ENCODE results near the gene ALPK1. TPM values are rescaled to one million over a fixed set of nuclear protein-coding genes. Genes with fewer than 3 reads are reported as not detected.
"Not testable (repeated sequence)": the region's sequence is repeated elsewhere in the genome, so short reads cannot be mapped to it uniquely, and the experiment has no call there.

ALPK1 gene
- total and polyA plus RNA-seq, 10 donors: 5.6 to 92.9 (median 51.0) TPM

- H3K9me3 ChIP-seq: peaks cover 0 to 25% (median 5%) of the 10 kb centered on the region in 8 donors
- DNase-seq: no peak
- no peaks in the 10 kb centered on the region for H3K4me1 ChIP-seq
- H3K36me3 ChIP-seq: peaks cover 0 to 5% (median 0%) of the 10 kb centered on the region in 6 donors
- H3K27ac ChIP-seq: no peak overlapping the region
- intact Hi-C loops (cut with DNase I; ENCODE audit: low total_unique reads): no loop called here
- H3K27me3 ChIP-seq (replicated peaks in 1 of 7): no peaks in the 10 kb centered on the region
- 69 to 80% (median 74%) methylated on average over 2 of the region's 2 CpGs for WGBS, 5 donors
- TF ChIP-seq POLR2AphosphoS5 (IDR thresholded peaks at IDR 0.05) (no peak), CTCF (IDR thresholded peaks at IDR 0.05 in 8 of 11, conservative IDR thresholded peaks at IDR 0.05 in 3 of 11) (no peak), POLR2A (IDR thresholded peaks at IDR 0.05) (no peak)
- no peak overlapping the region for H3K4me3 ChIP-seq
Observed at GRCh38 chr4:112453321-112453720, 156.2 kb downstream of the ALPK1 start.

- no peaks in the 10 kb centered on the region for H3K27me3 ChIP-seq (replicated peaks in 1 of 7)
- peaks cover 0 to 7% (median 1%) of the 10 kb centered on the region in 8 donors for H3K9me3 ChIP-seq
- no peak overlapping the region for H3K4me3 ChIP-seq
- TF ChIP-seq POLR2A (IDR thresholded peaks at IDR 0.05): no peak
- no peak for TF ChIP-seq POLR2AphosphoS5 (IDR thresholded peaks at IDR 0.05)
- TF ChIP-seq CTCF (IDR thresholded peaks at IDR 0.05 in 8 of 11, conservative IDR thresholded peaks at IDR 0.05 in 3 of 11): no peak
- no peaks in the 10 kb centered on the region for H3K4me1 ChIP-seq
- no peak overlapping the region for H3K27ac ChIP-seq
- DNase-seq: no peak
- H3K36me3 ChIP-seq: no peaks in the 10 kb centered on the region
- intact Hi-C loops (cut with DNase I; ENCODE audit: low total_unique reads): no loop called here
Observed at GRCh38 chr4:112472318-112472717, 175.1 kb downstream of the ALPK1 start.

GRCh38 chr4:112473985-112474384 lies 176.8 kb downstream of the ALPK1 start:
- peaks cover 0 to 7% (median 1%) of the 10 kb centered on the region in 8 donors for H3K9me3 ChIP-seq
- H3K36me3 ChIP-seq: no peaks in the 10 kb centered on the region
- WGBS, 5 donors: 93 to 98% (median 95%) methylated on average over 2 of the region's 2 CpGs
- no peaks in the 10 kb centered on the region for H3K27me3 ChIP-seq (replicated peaks in 1 of 7)
- TF ChIP-seq POLR2A (IDR thresholded peaks at IDR 0.05) (no peak), POLR2AphosphoS5 (IDR thresholded peaks at IDR 0.05) (no peak), CTCF (IDR thresholded peaks at IDR 0.05 in 8 of 11, conservative IDR thresholded peaks at IDR 0.05 in 3 of 11) (no peak)
- DNase-seq: no peak
- H3K4me3 ChIP-seq: no peak overlapping the region
- H3K4me1 ChIP-seq: no peaks in the 10 kb centered on the region
- intact Hi-C loops (cut with DNase I; ENCODE audit: low total_unique reads): no loop called here
- H3K27ac ChIP-seq: no peak overlapping the region

GRCh38 chr4:112485930-112486329 lies 188.8 kb downstream of the ALPK1 start:
- H3K27ac ChIP-seq: no peak overlapping the region
- H3K9me3 ChIP-seq: peaks cover 0 to 39% (median 32%) of the 10 kb centered on the region in 8 donors
- TF ChIP-seq POLR2A (IDR thresholded peaks at IDR 0.05) (no peak), CTCF (IDR thresholded peaks at IDR 0.05 in 8 of 11, conservative IDR thresholded peaks at IDR 0.05 in 3 of 11) (no peak), POLR2AphosphoS5 (IDR thresholded peaks at IDR 0.05) (no peak)
- no peaks in the 10 kb centered on the region for H3K4me1 ChIP-seq
- intact Hi-C loops (cut with DNase I; ENCODE audit: low total_unique reads): no loop called here
- DNase-seq: no peak
- H3K4me3 ChIP-seq: no peak overlapping the region
- no peaks in the 10 kb centered on the region for H3K36me3 ChIP-seq
- WGBS, 5 donors: 79 to 85% (median 79%) methylated on average over 5 of the region's 5 CpGs
- peaks cover 0 to 29% (median 4%) of the 10 kb centered on the region in 7 donors for H3K27me3 ChIP-seq (replicated peaks in 1 of 7)

GRCh38 chr4:112490808-112491207 lies 193.6 kb downstream of the ALPK1 start:
- WGBS, 5 donors: 79 to 86% (median 86%) methylated on average over 3 of the region's 3 CpGs
- H3K4me3 ChIP-seq; DNase-seq; H3K27ac ChIP-seq; H3K4me1 ChIP-seq; H3K36me3 ChIP-seq; intact Hi-C loops (cut with DNase I; ENCODE audit: low total_unique reads): not testable (repeated sequence)
- Histone ChIP-seq H3K27me3 (replicated peaks in 1 of 7) (peaks cover 0 to 21% (median 0%) of the 10 kb centered on the region in 7 donors), H3K9me3 (peaks cover 0 to 37% (median 24%) of the 10 kb centered on the region in 8 donors)

Data from spleen (tissue), 11 donors.